Stimulated activated CD4-positive, alpha-beta T cell treated with anti-CD3 and anti-CD28 coated beads, TNF-alpha, amount 100 ng/mL, for 48 hours (primary cell): ENCODE measurements around the gene ZBTB46.
A peak's percentile ranks its signal among the peaks of the same experiment; 100 is the strongest.
"Not testable (repeated sequence)": the region's sequence is repeated elsewhere in the genome, so short reads cannot be mapped to it uniquely, and the experiment has no call there.

Source experiments
- DNase-seq, 3 donors: peaks; one replicate each; pipeline ENCODE4 v3.0.0-alpha.2; 2020; ENCODE audit warnings: low read depth in 3 of 3

The ZBTB46 gene

DNA sequence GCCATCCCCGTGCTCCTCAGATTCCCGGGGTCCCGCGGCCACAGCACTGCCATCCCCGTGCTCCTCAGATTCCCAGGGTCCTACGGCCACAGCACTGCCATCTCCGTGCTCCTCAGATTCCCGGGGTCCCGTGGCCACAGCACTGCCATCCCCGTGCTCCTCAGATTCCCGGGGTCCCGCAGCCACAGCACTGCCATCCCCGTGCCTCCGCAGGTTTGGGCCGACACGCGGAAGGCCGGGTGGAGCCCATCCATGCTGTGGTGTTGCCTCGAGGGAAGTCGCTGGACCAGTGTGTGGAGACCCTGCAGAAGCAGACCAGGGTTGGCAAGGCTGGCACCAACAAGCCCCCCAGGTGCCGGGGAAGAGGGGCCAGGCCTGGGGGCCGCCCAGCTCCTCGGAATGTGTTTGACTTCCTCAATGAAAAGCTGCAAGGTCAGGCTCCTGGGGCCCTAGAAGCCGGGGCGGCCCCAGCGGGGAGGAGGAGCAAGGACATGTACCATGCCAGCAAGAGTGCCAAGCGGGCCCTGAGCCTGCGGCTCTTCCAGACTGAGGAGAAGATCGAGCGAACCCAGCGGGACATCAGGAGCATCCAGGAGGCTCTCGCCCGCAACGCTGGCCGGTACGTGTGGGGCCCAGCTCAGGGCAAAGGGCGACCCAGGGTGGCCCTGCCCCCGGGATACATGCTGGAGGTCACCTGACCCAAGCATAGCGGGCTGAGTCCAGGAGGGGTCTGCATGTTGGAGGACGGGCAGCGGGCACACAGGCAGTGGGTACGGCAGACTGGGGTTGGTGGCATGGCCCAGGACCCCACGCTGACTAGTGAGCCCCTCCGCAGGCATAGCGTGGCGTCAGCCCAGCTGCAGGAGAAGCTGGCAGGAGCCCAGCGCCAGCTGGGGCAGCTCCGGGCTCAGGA, 95.9 kb downstream of the ZBTB46 start:
- DNase-seq = no peak

DNA sequence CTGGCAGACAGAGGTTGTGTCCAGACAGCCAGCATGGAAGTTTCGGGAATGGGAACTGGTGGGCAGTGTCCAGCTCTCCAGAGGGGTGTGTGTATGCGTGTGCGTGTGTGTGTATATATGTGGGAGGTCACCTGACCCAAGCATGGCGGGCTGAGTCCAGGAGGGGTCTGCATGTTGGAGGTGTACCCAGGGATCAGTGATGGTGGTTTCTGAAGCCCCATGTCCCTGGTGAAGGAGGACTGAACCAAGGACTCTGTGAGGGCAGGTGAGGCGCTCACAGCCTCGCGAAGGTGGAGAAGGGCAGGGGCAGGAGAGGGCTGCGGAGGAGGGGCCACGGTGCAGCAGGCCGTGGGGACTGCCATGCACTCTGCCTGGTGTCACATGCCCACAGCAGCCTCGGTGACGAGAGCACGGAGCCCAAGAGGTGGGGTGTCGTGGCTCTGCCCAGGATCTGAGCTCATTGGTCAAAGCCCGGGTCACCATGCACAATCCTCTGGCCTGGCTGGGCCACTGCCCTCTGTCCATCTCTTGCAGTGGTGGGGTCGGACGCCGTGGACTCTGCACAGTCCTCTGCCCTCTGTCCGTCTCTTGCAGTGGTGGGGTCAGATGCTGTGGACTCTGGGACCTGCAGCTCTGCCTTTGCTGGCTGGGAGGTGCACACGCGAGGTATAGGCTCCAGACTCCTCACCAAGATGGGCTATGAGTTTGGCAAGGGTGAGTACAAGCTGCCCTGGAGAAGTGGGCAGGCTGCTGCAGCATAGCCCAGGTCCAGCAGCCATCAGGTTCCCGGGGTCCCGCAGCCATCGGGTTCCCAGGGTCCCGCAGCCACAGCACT, 96.7 kb downstream of the ZBTB46 start:
- no peak for DNase-seq

DNA sequence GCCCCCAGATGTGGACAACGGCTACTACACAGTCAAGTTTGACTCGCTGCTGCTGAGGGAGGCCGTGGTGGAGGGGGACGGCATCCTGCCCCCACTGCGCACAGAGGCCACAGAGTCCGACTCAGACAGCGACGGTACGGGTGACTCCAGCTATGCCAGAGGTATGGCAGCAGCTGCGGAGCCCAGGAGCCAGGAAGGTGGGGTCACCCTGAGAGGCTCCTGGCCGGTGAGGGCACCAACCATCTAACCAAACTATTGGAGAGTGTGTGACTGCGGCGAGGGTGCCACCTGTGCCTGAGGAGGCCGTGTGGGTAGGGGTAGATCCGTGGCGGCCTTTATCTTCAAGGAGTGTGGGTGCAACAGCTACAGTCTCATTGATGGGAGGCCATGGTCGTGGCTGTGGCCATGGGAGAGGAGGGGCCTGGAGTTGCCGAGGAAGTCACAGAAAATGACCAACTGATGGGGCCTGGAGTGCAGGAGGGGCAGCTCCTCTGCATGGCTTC, 97.4 kb downstream of the ZBTB46 start:
- DNase-seq = no peak

DNA sequence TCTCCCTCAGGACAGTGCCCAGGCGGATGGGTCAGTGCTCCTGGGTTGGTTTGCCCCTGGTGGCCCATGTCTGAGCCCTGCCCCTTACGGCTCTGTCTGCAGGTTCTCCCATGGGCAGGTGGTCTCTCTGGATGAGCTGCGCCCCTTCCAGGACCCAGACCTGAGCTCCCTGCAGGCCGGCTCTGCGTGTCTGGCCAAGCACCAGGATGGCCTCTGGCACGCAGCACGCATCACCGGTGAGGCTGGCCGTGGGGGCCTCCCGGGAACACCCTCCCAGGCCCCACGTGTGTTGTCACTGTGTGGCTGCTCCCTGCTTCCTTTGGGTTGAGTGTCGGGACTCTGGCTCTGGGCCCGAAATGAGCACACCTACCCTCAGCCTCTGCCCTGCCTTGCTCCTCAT, 97.9 kb downstream of the ZBTB46 start:
- no peak for DNase-seq

DNA sequence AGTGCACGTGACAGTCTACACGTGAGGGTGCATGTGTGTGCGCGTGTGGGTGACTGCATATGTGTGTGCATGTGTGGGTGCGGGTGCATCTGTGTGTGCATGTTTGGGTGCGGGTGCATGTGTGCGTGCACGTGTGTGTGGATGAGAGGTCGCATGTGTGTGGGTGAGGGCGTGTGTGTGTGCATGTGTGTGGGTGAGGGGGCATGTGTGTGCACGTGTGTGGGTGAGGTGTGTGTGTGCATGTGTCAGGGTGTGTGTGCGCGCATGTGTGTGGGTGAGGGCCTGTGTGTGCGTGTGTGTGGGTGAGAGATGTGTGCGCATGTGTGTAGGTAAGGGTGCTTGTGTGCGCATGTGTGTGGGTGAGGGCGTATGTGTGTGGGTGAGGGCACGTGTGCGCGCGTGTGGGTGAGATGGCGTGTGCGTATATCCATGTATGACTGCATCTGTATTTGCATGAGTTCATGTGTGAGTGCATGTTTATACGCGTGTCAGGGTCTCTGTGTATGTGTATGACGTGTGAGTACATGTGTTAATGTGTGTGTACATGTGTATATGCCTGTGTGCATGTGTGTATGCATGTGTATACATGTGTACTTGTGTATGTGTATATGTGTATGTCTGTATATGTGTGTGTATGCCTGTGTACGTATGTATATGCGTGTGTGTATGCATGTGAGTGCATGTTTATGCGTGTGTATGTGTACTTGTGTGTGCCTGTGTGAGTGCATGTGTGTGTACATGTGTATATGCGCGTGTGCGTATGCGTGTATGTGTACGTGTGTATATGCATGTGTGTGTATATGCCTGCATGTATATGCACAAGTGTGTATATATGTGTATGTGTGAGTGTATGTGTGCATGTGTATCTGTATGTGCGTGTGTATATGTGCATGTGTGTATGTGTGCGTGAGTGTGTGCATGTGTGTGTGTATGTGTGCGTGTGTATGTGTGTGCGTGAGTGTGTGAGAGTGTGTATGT, 98.7 kb downstream of the ZBTB46 start:
- DNase-seq = no peak

DNA sequence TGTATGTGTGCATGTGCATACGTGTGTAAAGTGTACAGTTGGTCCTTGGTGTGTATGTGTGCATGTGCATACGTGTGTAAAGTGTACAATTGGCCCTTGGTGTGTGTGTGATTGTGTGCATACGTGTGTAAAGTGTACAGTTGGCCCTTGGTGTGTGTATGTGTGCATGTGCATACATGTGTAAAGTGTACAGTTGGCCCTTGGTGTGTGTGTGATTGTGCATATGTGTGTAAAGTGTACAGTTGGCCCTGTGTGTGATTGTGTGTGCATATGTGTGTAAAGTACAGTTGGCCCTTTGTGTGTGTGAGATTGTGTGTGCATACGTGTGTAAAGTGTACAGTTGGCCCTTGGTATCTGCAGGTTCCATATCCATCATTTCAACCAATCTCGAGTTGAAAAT, 99.7 kb downstream of the ZBTB46 start:
- DNase-seq = no peak

DNA sequence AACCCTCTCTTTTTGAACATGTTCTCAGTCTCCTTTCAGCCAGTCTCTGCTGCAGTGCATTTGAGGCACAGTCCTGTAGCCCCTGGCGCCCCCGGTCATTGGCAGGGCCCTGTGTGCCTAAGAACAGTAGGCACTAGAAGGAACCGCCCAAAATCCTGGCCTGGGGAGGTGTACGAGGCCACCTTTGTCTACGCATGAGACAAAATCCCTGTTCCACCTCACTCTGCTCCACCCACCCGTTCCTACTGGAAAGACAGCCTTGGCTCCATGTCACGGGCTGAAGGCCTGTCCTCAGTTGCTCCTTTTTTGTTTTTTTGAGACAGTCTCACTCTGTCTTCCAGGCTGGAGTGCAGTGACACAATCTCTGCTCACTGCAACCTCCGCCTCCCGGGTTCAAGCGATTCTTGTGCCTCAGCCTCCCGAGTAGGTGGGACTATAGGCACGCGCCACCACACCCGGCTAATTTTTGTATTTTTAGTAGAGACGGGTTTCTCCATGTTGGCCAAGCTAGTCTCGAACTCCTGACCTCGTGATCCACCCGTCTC, 100.8 kb downstream of the ZBTB46 start:
- not testable (repeated sequence) for DNase-seq

DNA sequence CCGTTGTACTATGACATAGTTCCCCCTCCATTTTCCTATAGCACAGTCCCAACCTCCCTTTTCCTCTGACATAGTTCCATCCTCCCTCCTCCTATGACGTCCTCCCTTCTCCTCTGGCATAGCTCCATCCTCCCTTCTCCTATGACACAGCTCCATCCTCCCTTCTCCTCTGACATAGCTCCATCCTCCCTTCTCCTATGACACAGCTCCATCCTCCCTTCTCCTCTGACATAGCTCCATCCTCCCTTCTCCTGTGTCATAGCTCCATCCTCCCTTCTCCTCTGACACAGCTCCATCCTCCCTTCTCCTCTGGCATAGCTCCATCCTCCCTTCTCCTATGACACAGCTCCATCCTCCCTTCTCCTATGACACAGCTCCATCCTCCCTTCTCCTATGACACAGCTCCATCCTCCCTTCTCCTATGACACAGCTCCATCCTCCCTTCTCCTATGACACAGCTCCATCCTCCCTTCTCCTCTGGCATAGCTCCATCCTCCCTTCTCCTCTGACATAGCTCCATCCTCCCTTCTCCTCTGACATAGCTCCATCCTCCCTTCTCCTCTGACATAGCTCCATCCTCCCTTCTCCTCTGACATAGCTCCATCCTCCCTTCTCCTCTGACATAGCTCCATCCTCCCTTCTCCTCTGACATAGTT, 108.0 kb downstream of the ZBTB46 start:
- DNase-seq = not testable (repeated sequence)

DNA sequence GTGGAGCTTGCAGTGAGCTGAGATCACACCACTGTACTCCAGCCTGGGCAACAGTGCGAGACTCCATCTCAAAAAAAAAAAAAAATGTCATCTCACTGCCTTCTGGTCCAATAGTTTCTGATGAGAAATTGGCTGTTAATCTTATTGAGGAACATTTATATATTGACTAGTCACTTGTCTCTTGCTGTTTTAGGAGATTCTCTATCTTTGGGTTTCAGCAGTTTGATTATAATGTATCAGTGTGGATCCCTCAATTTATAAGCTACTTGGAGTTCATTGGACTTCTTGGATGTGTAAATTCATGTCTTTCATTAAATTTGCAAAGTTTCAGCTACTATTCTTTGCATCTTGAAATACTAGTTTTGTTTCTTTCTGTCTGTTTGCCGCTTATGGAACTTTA, 112.1 kb downstream of the ZBTB46 start:
- no peak for DNase-seq

DNA sequence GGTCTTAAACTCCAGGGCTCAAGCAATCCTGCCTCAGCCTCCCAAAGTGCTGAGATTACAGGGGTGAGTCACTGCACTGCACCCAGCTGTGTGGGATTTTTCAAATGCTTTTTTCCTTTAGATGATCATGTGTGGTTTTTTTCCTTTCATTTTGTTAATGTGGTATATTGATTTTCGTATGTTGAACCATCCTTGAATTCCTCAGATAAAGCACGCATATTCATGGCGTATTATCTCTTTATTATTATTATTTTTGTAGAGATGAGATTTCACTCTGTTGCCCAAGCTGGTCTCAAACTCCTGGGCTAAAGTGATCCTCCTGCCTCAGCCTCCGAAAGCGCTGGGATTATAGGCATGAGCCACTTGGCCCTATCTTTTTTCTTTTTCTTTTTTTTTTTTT, 116.2 kb downstream of the ZBTB46 start:
- no peak for DNase-seq

DNA sequence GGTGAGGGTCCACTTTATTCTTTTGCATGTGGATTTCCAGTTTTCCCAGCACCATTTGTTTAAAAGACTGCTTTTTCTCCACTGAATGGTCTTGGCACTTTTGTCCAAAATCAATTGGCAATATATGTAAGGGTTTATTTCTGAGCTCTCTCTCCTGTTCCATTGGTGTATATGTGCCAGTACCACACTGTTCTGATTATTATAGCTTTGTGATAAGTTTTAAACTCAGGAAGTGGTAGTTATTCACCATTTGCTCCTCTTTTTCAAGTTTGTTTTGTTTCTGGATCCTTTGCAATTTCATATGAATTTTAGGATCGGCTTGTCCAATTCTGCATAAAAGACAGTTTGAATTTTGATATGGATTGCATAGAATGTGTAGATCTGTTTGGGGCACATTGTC, 118.9 kb downstream of the ZBTB46 start:
- DNase-seq = no peak

DNA sequence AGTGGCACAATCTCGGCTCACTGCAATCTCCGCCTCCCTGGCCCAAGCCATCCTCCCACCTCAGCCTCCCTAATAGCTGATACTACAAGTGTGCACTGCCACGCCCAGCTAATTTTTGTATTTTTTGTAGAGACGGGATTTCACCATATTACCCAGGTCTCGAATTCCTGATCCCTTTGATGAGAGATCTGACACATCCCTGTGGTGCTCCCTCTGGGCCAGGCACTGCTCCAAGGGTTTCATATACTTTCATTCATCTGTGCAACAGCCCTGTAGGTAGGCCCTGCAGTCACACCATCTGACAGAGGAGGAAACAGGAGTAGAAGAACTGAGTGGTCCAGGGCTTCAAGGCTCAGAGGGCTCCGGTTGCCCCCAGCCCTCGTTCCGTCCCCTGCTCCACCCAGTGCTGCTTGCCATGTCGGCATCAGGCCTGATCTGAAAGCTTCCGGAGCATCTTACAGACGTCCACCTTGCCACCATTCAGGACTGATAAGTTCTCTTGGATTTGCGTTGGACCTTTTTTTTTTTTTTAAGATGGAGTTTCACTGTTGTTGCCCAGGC, 119.9 kb downstream of the ZBTB46 start:
- no peak for DNase-seq

DNA sequence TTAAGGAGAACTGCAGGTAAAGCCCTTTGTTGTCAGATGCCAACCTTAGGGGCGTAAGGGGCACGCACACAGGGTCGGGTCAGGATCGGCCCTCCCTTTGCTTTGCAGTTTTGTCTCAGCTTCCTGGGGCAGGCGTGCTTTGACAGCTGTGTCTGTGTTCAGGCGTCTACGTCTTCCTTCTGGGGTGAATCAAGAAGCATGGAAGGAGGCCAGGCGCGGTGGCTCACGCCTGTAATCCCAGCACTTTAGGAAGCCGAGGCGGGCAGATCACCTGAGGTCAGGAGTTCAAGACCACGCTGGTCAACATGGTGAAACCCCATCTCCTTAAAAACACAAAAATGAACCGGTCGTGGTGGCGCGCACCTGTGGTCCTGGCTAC, 121.9 kb downstream of the ZBTB46 start:
- no peak for DNase-seq

DNA sequence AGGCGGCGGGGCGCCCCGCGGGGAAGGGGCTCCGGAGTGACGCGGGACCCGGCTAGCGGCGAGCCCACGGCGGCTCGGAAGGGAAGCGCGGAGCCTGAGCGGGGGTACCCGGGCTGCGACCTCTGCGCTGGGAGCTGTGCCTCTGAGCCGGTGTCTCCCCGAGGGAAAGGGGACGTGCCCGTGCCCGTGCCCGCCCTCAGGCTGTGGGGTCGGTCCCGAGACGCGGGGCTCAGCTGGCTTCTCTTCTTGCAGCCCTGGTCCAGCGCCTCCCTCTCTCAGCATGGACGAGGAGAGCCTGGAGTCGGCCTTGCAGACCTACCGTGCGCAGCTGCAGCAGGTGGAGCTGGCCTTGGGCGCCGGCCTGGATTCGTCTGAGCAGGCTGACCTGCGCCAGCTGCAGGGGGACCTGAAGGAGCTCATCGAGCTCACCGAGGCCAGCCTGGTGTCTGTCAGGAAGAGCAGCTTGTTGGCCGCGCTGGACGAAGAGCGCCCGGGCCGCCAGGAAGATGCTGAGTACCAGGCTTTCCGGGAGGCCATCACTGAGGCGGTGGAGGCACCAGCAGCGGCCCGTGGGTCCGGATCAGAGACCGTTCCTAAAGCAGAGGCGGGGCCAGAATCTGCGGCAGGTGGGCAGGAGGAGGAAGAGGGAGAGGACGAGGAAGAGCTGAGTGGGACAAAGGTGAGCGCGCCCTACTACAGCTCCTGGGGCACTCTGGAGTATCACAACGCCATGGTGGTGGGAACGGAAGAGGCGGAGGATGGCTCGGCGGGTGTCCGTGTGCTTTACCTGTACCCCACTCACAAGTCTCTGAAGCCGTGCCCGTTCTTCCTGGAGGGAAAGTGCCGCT, 122.5 kb downstream of the ZBTB46 start:
- no peak for DNase-seq

DNA sequence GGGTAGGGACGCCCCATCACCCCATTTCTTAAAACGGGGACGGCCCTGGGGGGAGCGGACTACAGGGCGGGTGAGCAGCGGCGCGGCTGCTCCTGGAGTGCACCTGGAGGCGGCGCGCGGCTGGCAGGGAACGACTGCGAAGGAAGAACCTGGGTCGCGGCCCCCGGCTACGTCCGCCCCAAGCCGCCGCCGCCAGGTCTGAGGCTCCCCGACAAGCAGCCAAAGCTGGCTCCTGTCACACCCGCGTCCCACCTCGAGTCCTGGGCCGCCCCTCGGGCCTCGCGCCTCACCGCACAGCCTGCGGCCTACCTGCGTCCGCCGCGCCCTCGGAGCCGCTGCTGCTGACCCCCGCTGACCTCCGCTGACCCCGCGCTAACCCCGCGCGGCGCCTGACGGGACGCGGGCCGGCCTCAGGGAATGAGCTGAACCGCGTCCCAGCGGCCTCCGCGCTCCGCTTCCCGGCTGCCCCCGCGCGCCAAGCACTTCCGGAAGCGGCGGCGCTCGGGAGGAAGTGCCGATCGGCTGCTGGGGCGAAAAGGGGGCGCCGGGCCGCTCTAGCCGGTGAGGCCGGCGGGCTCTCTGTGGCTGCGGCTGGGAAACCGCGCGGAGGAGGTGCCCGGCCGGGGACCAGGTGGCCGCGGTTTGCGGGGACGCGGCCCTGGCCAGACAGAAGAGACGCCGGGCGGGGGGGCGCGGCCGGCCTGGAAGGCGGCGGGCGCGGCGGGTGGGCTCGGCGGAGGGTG, 123.3 kb downstream of the ZBTB46 start, which contains the start of the genes ARFRP1 and ZGPAT:
Gene ARFRP1, minus strand, starts transcription at position 419 of the 743 bp plus-strand sequence. CDS start 885 bp downstream, outside the sequence.
Gene ZGPAT, plus strand, starts transcription at position 482 of the 743 bp plus-strand sequence. CDS start 542 bp downstream, outside the sequence.
- DNase-seq = peak; percentile 71 to 83 (median 73)

DNA sequence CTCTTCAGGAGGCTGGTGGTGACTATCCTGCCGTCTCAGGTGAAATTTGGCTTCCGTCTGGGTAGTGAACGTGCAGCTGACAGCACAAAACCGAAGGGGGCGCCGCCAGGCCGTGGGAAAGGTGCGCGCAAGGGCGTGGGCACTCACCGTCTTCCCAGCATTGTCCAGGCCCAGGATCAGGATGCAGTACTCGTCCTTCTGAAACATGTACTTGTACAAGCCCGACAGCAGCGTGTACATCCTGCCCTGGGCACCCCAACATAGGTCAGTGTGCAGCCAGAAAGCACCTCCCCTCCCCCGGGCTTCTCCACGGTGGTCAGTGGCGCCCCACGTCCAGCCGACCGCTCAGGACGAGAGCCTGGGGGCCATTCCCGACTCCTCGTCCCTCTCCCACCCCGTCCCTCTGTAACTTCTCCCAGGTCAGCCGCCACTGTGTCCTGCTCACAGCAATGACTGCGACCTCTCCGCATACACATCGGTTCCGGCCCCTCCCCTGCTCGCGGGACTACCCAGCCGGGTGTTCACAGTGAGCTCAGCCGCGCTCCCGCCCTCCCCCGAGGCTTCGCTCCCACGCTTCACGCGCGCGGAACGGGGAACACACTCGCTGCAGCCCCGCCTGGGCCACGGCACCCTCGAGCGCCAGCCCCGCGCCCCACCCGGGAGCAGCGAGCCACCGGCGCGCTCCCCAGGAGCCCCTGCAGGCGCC, 124.1 kb downstream of the ZBTB46 start:
- peak in 1 of 3 donors; percentile 56 for DNase-seq

DNA sequence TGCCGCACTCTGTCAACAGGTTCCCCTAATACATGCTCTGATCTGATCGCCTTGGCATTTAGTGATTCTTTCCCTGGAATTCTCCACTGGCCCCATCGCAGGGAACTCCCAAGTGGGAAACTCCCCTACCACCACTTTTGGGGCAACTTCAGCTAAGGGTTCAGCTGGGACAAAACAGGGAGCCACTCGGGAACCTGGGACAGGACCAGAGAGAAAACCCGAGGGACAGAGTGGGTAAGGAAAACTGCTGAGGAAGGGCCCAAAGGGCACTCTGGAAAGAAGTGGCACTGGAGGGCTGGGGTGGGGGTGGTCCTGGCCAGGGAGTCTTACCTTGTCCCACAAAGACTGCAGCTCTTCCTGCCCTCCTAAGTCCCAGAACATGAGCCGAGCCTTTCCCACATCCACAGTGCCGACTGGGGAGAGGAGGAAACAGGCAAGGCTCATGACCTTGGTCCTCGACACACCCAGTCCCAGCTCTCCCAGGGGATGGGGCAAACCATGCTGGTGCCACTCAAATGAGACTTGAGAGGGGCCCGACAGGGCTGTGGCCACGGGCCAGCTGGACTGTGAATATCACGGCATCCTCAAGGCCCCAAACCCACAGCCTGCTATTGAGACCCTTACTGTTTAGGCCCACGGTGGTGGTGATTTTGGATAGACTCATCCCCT, 124.9 kb downstream of the ZBTB46 start:
- no peak for DNase-seq
